HG02885 (cell line): ENCODE results near the gene DCTN2.
A peak's percentile ranks its signal among the peaks of the same experiment; 100 is the strongest.

Experiments
- ATAC-seq: cut with Tn5 transposase; IDR thresholded peaks from one replicate; pipeline ENCODE4 v1.9.1; 2021; ENCODE audit warnings: mild to moderate bottlenecking; ENCODE audit not compliant: unreplicated experiment, poor library complexity

DCTN2 gene

DNA sequence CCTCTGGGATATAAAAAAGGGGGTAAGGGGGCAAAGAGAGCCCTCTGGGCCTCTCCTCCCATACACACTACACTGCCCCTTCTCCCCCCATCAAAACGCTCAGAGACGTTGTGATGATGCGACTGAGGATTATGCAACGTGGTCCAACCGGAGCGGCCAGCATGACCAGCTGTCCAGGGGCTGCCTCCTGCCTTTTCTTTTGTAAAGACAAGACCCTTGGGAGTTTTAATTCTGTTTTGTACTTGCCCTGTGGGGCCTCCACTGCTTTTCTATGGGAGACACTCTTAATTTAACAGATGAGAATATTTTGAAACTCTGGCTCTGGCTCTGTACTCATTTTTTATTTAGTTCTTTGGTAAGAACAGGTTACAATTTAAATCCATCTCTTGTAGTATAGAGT is 17.2 kb downstream of the DCTN2 start:
- ATAC-seq: no peak

DNA sequence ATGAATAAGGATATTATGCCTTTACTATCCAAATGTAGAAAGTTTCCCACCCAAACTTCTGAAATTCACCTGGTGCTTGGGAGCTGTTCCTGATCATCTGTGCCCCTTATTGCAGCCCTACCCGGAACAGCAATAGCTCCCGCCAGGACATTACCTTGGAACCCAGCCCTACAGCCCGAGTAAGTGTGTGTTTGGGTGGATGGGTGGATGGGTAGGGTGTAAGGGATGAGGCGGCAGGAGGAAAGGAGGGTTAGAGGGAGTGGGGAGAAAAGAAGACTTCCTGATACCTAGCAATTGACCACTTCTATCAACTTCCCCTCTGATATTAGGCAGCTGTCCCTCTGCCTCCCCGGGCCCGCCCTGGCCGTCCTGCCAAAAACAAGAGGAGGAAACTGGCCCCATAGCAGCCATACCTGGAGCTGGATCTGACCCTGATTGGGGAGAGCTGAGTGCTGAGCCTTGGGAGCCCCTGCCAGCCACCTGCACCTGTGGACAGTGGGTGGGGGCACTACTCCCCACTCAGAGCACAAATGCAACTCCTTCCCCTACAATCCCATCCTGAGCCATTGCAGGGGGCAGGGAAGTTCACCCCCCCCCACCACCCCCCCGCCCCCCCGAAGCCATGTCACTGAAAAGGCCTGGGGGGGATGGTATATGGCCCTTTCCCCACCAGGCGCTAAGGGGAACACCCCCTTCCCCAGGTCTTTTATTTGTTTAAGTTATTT is 18.0 kb downstream of the DCTN2 start:
- ATAC-seq: no peak

DNA sequence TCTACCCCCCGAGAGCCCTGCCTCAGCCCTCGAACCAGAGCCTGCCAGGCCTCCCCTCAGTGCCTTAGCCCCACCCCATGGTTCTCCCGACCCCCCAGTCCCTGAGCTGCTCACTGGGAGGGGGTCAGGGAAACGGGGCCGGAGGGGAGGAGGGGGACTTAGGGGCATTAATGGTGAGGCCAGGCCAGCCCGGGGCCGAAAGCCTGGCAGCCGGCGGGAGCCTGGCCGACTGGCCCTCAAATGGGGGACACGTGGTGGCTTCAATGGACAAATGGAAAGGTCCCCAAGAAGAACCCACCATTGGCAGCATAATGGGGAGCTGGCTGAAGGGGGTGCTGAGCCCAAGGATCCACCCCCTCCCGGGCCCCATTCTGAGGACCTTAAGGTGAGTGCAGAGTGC is 18.8 kb downstream of the DCTN2 start:
- ATAC-seq: no peak

DNA sequence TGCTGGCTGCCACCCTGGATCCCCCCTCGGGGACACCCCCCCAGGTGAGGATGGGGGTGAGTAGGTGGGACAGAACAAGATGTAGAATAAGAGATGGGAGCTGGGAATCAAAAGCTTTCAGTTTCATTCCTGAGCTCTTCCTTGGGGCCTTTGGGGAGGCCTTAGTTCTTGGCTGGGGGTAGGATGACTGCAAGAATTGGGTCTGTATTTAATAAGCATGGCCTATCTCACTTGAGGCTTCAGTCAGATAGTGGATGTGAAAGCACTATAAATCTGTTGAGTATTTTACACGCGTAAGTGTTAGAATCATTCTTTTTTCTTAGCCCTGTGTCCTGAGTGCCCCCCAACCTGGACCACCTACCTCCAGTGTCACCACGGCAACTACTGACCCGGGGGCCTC is 19.8 kb downstream of the DCTN2 start:
- no peak for ATAC-seq

DNA sequence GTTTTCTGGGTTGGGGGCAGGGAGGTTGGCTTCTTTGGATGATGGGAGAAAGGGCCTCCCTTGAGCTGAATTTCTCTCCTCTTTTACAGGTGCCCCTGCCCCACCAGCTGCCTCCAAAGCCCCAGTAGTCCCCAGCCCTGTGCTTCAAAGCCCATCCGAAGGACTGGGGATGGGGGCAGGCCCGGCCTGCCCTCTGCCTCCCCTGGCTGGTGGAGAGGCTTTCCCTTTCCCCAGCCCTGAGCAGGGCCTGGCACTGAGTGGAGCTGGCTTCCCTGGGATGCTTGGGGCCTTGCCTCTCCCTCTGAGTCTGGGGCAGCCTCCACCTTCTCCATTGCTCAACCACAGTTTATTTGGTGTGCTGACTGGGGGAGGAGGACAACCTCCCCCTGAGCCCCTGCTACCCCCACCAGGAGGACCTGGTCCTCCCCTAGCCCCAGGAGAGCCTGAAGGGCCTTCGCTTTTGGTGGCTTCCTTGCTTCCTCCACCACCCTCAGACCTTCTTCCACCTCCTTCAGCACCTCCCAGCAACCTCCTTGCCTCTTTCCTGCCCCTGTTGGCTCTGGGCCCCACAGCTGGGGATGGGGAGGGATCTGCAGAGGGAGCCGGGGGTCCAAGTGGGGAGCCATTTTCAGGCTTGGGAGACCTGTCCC is 20.4 kb downstream of the DCTN2 start:
- ATAC-seq: no peak

DNA sequence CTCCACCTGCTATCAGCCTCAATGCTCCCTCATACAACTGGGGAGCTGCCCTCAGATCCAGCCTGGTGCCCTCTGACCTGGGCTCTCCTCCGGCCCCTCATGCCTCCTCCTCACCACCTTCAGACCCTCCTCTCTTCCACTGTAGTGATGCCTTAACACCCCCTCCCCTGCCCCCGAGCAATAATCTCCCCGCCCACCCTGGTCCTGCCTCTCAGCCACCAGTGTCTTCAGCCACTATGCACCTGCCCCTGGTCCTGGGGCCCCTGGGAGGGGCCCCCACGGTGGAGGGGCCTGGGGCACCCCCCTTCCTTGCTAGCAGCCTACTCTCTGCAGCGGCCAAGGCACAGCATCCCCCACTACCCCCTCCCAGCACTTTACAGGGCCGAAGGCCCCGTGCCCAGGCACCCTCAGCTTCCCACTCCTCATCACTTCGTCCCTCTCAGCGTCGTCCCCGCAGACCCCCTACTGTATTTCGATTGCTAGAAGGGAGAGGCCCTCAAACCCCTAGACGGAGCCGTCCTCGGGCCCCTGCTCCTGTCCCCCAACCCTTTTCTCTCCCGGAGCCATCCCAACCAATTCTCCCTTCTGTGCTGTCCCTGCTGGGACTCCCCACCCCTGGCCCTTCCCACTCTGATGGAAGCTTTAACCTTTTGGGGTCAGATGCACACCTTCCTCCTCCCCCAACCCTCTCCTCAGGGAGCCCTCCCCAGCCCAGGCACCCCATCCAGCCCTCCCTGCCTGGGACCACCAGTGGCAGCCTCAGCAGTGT is 21.2 kb downstream of the DCTN2 start:
- ATAC-seq: no peak

DNA sequence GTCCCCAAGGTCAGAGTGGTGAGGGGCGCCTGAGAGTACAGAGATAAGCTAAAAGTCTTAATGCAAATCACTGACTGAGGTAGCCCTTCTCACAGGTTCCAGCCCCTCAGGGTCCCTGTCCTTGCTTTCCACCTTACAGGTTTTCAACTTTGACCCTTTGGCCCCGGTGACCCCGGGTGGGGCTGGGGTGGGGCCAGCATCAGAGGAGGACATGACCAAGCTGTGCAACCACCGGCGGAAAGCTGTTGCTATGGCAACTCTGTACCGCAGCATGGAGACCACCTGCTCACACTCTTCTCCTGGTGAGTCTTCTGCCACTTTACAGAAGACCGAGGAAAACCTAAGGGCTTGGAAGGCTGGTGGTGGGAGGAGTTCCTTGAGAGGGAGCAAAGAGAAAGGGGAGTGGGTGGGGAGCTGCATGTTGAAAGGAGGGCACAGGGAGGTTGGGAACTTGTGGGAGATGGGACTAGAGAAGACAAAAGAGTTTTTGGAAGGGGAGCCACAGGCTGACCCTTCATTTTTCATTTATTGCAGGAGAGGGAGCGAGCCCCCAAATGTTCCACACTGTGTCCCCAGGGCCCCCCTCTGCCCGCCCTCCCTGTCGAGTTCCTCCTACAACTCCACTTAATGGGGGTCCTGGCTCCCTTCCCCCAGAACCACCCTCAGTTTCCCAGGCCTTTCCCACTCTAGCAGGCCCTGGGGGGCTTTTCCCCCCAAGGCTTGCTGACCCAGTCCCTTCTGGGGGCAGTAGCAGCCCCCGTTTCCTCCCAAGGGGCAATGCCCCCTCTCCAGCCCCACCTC is 22.0 kb downstream of the DCTN2 start:
- ATAC-seq: no peak

DNA sequence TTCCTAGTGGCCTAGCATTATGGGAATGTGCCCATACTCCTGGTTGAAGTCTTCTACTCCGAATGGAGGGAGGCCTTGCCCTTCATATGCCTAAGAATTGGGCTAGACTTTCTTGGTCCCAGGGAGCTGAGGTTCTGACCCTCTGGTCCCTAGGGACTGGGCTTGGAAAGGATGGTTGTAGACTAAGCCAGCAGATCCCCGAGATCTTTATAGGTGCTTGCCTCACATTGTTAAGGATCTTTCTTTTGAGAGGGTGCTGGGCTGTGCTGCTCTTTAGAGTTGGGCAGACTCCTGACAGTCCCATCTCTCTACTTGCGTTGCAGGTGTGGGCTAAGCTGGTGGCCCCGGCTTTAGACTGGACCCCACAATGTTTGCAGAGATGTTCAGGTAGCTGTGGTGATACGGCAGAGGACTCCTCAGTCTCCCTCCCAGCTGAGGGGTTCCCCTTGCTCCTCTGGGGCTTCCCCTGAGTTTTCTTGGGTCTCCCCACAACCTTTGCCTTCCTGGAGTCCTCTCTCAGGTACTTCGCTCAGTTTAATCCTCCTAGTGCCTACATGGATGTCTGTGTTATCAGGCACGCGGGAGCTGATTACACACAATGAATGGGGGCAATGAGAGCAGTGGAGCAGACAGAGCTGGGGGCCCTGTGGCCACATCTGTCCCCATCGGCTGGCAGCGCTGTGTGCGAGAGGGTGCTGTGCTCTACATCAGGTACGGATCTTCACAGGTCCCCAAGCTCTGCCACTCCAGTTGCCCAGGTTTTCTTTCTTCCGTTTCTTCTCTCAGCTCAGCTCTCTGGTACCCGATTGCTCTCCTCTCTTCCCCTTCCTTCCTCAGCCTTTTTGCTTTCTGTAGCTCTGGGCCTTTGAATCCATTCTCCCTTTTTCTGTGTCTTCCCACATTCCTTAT is 23.0 kb downstream of the DCTN2 start:
- ATAC-seq: no peak

DNA sequence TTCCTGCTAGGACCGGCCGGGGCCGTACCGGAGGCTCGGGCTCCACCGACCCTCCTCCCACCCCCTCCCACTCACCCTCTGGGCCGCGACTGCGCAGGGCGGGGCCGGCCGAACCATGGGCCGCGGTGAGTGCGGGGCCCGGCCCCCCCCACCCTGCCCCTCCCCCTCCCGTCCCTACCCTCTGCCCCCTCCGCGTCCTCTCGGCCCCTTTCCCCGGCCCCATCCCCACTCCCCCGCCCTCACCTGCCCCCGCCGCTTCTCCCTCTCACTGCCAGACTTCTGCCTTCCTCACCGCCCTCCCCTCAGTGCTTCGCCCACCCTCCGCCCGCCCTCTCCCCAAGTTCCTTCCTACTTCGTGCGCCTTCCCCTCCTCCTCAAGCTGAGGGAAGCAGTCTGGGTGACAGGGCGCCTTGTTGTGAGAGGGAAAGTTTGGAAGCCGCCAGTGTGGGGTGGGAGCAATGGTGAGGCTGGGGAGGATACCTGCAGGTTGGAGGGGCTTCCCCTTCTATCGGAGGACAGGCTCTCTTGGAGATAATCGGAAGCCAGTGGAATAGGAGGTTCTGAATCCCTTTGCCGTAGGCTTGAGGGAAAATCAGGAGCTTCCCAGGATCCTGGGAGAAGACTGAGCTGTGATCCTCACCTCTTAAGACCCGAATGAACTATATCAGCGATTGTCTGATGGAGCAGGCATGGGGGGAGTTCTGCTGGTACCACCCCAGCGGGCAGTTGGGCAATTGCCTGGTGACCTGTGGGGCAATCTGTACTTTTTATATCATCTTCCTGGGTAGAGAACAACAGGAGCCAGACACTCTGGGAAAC is 23.9 kb downstream of the DCTN2 start:
- ATAC-seq: no peak

DNA sequence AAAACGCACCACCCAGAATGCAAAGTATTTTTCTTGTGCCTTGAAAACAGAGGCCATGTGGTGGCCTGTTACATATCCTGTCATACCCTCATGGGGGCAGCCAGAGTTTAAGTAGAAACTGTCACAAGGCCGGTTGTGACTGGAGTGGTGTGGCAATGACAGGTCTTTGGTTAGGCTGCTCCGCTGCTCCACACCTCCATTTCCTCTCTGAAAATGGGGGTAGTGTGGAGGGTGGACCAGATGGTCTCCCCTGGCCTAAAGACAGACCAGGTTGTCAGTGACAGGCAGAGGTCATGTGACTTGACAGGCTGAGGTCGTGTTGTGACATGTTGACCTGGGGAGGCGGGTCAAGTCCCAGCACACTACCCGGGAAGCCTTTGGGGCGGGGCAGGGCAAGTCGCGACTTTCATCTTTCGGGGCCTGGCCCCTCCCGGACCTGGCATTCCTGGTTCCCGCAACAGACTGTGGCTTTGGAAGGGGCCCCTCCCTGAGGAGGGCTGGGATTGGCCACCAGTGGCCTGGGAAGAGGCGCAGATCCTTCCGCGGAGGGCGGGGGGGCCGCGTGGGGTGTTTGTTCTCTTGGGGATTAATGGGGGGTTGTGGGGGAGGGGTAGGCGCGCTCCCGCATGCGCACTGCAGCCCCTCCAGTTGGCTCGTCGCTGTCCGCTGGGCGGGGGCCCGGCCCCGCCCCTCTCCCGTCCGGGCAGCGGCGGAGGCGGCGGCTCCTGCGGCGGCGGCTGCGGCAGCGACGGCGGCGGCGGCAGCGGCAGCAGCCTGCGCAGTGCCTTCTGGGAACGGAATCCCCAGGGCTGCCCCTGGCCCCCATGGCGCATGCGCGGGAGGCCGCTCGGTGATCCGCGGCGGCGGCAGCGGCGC is 24.7 kb downstream of the DCTN2 start, which contains the start of gene MBD6:
TSS of gene MBD6 (plus strand) at position 814 of the 876 bp plus-strand sequence. CDS start 1,480 bp downstream, outside the sequence.
- peak; percentile 41 for ATAC-seq

DNA sequence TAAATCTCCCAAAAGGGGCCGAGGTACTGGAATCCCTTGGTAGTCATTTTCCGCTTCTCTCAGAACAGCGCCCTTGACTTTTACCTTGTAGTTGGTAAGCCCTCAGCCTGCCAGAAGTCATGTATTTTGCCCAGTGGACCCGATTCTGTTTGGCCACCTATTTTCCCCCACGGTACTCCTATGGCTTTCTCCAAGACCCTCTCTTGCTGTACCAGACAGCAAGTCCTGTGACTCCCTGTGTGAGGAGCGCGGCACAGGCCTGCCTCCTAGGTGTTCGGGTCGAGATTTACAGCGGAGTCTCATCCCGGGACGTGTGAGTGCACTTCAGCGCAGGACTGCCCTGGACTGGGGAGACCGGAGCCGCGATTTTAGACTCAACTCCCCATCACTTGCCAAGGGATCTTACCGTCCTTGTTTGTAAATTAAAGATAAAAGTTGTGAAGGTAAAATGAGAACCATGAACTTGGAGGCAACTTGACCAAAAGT is 25.4 kb downstream of the DCTN2 start:
- ATAC-seq: no peak

DNA sequence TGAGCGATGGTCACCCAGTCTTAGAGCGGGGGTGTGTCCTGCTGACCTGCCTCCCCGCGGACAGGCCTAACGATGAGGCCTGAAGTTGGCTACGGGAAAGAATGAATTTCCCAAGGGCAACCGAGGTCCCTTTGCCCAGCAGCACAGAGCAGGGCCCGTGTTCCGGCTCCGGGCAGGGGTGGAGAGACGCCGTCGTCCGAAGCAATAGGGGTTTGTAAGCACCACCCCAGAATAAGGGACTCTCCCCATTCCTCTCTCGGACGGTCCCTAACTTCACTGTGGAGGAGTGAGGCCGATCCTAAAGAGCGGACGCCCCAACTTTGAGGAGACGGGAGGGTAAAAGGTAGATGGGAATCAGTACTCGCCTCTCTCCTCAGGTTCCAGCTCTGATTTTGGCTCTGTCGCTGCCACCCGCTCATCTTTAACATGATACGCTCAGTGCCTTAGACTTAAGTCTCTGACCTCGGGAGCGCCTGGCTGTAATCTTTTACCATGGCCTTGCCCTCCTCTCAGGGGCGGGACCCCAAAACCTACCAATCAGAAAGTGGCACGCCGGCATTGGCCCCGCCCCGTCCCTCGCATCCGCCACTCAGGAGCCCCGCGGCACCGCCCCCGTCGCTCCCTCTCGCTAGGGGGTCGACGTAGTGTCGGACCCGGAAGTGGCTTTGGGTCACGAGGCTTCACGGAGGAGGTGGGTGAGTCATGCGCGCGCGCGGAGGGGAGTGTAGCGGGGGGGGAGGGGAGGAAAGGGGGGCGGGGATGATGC is 26.8 kb downstream of the DCTN2 start, which contains the start of gene DDIT3:
TSS of gene DDIT3 (minus strand) at position 462 of the 766 bp plus-strand sequence. CDS start 3,108 bp downstream, outside the sequence.
- peak; percentile 76 for ATAC-seq

DNA sequence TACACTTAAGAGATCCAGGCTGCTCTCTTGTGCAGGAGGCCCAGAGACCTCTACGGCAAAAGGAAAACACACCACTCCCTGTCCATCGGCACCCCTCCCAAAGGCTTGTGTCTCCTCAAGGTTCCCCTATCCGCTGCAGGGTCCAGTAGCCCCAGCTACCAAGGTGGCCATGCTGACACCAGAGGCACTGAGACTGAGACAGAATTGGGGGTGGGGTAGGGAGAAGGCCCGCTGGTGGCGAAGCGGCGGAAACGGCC is 27.3 kb downstream of the DCTN2 start:
- no peak for ATAC-seq

DNA sequence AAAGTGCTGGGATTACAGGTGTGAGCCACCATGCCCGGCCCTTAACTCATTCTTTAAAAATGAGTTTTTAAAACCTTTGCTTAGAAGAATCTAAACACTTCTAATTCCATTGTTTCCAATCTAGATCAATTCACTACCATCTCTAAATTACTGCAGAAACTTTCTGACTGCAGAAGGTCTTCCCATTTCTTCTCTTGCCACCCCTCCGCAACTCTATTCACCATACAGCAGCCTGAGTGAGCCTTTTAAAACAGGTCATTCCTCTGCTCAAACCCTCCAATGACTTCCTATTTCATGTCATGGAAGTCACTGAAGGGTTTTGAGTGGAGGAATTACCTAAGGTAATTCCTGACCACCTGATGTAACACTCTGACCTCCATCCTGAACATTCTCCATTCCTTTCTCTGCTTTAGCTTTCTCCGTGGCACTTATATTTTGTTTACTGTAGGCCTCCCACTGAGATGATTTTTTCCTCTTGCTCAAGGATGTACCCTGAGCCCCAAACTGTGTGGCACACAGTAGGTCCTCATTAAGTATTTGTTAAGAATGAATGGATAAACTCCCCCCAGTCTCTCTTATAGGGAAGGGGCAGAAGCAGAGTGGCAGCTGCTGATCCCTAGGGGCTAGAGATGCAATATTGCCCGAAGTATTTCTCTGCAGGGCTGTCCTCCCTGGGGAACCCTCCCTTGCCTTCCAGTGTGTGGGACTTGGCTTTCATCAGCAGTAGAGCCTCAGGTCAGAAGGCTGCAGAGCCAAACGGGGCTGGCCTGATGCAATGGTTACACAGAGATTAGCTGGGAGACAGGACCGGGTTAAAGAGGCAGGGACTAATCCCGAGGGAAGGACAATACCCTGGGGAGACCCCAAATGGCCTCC is 27.8 kb downstream of the DCTN2 start:
- ATAC-seq: no peak

DNA sequence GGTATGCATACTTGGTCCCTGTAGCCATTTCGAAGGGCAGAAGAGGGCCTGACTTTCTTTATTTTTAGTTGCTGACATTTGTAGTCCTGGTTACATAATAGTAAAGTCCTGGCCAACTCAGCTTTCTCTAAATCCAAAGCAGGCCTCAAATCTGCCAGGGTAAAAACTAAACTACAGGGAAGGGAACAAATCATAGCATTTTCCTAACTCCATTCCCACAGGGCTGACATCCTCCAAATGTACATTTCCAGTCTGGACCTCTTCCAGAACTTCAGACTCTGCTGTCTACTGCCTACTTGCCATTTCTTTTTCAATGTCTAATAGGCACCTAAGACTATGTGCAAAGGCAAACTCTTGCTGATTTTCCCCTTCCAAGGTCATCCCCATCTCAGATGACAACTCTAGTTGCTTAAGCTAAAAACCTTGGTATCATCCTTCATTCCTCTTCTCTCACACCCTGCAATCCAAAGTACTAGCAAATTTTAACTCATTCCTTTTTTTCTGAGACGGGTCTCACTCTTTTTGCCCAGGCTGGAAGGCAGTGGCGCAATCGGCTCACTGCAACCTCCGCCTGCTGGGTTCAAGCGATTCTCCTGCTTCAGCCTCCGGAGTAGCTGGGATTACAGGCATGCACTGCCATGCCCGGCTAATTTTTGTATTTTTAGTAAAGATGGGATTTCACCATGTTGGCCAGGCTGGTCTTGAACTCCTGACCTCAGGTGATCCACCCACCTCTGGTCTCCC is 28.6 kb downstream of the DCTN2 start:
- no peak for ATAC-seq
